Putamen (tissue), 1 donor: ENCODE measurements around the gene FBXO24.
"Not testable (repeated sequence)": the region's sequence is repeated elsewhere in the genome, so short reads cannot be mapped to it uniquely, and the experiment has no call there.

Source experiments
- DNase-seq: peaks from one replicate; pipeline ENCODE4 v3.0.0-alpha.2; 2016; ENCODE audit warnings: low spot score

Gene FBXO24, protein sequence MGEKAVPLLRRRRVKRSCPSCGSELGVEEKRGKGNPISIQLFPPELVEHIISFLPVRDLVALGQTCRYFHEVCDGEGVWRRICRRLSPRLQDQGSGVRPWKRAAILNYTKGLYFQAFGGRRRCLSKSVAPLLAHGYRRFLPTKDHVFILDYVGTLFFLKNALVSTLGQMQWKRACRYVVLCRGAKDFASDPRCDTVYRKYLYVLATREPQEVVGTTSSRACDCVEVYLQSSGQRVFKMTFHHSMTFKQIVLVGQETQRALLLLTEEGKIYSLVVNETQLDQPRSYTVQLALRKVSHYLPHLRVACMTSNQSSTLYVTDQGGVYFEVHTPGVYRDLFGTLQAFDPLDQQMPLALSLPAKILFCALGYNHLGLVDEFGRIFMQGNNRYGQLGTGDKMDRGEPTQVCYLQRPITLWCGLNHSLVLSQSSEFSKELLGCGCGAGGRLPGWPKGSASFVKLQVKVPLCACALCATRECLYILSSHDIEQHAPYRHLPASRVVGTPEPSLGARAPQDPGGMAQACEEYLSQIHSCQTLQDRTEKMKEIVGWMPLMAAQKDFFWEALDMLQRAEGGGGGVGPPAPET

DNA sequence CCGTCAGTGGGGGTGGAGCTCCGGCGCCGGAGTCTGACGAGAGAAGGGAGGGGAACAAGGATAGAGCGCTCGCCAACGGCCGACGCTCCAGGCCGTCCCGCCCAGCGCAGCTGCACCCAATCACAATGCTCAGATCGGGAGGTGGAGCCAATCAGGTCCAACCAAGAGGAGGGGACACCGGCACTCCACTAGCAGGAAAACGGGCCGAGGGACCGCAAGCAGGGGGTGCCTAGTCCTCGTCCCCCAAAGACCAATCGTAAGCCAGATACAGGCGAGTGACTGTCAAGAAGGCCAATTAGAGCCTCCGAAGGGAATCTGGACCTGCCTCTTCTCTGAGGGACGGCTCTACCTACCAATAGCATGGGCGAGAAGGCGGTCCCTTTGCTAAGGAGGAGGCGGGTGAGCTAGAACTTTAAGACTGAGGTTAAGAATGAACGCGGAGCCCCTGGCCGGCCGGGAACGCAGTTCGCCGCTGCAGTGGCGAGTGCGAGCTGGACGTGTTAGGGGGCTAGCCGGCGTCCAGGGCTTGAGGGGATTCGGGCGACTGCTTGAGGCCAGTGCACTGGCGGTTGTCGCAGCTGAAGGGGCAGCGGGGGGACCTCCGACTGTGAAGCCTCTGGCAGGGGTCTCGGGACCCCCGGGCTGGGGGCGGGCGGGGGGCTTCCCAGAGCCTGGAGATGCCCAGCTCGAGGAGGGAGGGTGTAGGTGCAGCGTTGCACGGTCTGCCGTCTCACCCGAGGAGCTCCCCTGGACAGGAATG is at the start of gene FBXO24:
FBXO24 (plus strand) TSS at position 63 of the 760 bp plus-strand sequence; CDS start at position 361, 298 bp downstream.
- peak; percentile 100 for DNase-seq

DNA sequence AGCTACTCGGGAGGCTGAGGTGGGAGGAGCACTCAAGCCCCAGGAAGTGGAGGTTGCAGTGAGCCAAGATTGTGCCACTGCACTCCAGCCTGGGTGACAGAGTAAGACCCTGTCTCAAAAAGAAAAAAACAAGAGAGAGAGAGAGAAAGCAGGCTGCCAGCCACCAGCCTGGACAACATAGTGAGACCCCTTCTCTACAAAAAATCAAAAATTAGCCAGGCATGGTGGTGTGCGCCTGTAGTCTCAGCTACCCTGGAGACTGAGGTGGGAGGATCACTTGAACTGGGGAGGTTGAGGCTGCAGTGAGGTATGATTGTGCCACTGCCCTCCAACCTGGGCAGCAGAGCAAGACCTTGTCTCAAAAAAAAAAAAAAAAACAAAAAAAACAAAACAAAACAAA is 49.4 kb upstream of the FBXO24 start:
- DNase-seq: not testable (repeated sequence)

DNA sequence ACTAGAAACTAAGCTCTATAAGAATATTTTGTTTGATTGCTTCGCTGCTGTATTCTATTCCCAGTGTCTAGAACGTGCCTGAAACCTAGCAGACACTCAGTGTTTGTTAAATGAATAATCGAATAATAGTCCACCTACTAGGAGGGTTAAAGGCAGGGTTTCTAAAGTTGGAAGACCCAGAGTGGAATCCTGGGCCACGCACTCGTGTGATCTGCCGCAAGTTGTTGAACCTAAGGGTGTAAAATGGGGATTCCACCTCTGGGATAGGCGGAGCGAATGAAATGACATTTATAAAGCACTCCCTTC is 47.8 kb upstream of the FBXO24 start:
- DNase-seq: no peak

DNA sequence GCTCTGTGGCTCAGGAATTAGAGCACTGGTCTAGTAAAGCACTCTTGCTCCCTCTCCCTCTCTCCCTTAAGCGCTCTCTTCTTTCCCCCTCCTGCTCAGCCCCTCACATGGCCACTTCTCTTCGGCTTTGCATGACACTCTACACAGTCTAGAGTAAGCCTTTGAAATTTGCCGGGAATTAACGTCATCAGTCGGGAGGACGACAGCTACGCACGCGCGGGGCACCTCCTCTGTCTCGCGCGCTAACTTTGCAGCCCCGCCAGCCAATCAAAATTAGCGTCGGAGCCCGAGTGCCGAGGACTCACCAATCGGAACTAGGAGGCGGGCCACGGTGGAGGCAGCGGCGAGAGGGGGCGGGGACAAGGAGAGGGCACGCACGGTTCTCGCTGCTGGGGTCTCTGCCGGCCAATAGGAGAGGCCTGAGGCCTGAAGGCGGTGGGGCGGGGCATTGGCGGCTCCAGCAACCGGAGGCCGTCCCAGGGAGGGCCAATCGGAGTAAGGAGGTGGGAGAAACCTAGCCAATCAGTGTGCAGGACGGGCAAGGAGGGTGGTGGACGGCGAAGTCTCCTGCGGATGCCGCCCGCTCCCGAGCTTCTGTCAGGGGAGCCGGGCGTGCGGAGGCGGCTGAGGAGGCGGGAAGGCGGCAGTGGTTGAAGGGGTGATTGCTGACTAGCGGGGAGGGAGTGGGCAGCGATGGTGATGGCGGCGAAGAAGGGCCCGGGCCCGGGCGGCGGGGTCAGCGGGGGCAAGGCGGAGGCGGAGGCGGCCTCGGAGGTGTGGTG is 47.3 kb upstream of the FBXO24 start, which contains the start of gene AGFG2:
AGFG2 (plus strand) TSS at position 550 of the 782 bp plus-strand sequence; CDS start at position 694, 144 bp downstream.
- DNase-seq: peak; percentile 100

DNA sequence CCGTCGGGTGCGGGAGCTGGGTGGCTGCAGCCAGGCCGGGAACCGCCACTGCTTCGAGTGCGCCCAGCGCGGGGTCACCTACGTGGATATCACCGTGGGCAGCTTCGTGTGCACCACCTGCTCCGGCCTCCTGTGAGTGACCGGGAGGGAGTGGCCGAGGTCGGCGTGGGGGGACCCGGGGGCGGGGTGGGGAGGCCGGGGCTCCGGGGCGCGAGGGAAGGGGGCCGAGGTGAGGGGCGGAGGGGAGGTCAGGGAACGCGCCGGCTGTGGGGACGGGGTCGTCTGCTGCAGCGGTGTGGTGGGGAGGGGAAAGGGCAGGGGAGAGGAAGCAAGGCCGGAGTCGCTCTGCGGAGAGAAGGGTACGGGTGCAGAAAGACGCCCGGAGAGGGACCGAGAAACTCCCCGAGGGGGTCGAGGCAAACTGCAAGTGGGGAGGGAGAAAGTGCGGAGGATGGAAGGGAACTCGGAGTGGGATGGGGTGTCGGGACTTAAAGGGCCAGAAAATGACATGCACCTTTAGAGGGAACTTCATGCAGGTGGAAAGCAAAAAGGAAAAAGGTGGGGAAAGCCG is 46.6 kb upstream of the FBXO24 start:
- DNase-seq: no peak

DNA sequence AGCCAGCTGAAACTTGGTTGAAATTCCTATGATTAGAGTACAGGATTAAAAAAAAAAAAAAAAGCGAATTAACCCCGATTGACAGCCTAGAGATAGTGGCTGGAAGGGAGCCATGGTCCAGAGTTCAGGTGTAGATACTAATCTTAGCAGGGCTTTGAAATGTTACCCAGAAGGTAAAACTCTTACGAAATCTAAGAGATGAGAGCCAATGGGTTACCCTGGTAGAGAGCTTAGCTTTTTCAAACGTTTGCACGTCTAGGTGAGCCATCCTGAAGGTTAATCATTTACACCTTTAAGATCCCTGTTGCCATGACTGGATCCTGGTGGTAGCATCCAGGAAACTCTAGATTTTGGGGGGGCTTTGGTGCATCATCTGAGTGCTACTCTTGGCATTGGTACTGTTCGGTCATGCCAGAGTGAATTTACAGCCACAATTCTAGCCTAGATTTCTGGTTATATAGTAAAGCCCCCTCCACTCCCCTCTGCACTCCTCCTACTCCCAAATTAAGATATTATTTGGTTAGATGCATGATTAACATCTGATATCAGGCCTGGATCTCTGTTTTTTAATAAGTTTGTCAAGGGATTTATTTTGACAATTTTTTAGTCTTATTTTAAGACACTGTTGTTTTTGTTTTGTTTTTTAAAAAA is 45.9 kb upstream of the FBXO24 start:
- DNase-seq: no peak

DNA sequence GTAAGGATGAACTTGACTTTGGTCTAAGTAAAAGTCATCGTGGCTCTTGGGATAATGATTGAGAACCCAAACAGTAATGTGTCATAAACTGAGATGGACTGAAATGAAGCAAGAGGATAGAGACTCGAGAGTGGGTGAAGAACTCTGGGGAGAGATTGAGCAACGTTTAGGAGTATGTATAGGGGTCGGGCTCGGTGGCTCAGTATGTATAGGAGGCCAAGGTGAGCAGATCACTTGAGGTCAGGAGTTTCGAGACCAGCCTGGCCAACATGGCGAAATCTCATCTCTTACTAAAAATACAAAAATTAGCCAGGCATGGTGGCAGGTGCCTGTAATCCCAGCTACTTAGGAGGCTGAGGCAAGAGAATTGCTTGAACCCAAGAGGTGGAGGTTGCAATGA is 44.8 kb upstream of the FBXO24 start:
- not testable (repeated sequence) for DNase-seq

DNA sequence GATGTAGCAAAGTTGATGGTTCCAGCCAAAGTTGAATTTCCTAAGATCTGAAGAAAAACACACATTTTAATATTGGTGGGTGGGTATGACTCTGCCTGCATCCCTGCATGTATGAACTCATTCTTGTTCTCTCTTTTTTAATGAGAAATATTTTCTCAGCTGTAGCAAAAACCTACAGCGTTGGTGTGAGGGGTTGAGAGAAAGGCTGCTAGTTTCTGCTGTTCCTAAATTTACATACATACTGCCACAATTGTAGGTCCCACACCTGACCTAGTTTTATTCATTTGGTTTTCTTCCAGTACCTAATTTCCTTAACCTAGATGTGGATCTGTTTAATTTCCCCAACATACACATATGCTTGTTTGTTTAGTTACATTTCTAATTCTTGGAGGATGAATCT is 42.5 kb upstream of the FBXO24 start:
- DNase-seq: peak; percentile 67

DNA sequence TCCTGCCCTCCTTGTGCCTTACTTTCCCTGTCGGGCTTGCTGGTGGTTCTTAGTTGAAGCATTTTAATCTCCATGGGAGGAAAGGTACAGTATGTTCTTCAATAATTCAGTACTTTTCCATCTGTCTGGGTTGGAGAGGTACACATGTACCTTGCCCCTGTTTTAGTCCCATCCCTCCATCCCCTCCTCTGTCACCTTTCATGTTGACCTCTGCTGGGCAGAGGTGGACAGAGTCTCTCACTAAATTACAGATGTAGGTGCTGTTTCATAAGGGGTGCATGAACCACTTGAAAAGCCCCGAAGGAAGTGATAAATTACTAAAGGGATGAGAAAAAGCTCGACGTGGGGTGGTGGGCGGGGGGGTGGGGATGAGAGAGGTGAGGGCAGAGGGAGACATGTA is 41.7 kb upstream of the FBXO24 start:
- no peak for DNase-seq

DNA sequence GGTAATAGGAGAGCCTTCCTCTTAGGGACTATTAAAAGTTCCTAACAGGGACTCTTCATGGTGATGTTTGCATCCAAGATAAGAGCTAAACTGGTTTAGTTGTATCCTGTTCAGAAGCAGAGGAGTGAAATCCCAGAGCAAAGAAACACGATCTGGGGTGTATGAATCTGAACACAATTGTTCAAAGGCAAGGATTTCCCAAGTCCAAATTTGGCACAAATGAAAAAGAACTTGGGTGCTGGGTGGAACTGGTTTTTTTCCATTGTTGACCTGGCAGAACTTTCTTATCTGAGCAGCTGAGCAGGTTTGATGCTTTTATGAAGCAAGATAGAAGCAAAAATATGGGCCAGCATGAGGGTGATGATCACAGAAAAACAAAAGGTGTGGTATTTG is 41.2 kb upstream of the FBXO24 start:
- DNase-seq: no peak

DNA sequence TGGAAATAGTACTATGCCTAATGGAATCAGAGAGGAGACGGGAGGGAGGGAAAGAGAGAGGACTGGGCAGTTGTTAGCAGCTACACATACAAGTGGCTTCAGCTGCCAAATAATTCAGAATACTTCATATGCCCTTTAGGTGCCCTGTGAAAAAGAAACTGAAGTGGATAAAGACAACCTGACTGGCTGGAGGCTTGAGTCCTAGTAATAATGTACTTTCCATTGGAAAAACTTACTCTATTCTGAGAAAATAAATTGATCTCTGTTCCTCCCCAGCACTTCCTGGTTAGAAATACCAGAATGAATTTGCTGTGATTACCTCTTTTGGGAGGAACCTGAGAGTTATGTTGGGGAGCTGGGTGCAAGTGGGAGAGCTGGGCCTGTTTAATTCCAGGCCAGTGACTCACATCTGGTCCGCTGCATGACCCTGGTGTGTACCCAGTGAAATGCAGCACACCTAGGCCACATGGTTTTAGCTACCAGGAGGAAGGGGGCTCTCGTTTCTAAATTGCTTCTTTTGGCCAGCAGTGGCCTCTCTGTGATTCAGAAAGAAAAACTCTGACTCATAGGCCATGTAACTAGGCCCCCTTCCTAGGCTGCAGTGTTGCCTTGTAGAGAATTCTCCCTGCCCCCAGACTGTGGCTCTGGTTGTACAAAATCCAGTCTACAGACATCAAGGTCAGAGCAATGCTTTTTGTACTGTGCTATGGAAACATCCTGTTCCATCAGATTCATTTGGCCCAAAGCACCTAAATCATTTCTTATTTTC is 40.6 kb upstream of the FBXO24 start:
- DNase-seq: no peak

DNA sequence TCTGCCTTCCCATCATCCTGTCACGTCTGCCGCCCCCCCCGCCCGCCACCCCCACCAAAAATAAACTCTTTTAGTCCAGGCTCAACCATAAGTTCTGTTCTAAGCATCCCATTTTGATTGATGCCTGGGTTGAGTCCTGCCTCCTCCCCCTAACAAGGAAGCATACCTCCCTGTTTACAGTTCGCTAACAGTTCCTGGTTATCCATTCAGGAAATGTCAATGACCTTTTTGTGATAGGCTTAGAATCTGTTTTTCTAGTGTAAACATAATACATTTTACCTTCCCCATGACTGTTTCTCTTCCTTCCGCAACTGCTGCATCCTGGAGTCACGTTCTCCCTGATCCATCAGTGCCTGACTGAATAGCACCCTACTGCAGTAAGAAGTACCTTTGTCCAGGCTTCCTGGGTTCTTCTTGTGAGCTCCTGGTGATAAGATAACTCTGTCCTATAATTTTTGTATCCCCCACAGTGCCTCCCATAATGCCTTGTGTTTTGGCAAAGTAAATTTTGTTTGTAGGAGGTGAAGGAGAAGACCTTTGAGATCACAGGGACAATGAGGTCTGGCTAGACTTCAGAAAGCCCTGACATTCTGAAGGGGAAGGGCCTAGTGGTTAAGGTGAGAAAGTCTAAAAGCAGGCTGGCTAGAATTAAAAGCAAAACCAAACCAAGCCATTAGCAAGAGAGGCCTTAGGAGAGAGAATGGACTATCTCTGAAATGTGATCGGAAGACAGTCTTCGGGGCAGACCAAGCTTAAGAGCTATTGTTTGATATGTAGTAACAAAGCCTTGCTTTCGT is 39.8 kb upstream of the FBXO24 start:
- no peak for DNase-seq

DNA sequence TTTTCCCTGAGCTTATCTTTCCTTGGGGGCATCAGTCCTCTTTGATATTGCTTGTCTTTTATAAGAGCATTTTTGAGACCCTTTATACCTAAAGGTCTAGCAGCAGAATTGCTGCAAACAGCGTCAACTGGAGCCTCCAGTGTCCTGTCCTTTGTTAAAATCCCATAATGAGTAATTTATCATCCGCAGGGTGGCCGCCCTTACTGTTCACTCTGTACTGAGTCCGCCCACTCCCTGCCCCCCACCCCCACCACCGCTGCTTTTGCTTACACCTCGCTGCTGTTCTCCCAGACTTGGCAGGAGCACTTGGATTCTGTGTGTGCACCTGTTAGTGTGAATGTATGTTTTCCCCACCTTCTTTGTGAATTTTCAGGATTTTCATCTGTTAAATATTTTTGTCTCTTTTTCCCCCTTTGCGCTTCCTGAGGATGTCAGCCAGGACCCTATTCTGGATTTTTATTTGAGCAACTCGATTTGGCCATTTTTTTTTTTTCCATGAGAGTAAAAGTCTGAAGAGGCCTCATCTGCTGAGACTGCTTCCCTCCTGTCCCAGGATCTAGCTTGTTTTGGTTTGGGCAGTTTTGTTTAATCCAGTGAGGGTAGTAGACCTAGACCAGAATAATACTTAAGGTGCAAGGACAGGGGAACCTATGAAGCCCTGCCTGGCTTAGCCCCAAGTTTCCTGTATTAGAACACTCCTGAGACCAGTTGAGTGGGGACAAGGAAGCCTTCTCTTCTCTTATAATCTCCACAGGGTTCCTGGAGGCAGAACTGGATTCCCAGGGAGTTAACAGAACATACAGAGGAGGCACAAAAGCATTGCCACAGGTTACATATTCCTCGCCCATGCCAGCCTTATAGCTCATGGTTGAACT is 39.0 kb upstream of the FBXO24 start:
- DNase-seq: no peak

DNA sequence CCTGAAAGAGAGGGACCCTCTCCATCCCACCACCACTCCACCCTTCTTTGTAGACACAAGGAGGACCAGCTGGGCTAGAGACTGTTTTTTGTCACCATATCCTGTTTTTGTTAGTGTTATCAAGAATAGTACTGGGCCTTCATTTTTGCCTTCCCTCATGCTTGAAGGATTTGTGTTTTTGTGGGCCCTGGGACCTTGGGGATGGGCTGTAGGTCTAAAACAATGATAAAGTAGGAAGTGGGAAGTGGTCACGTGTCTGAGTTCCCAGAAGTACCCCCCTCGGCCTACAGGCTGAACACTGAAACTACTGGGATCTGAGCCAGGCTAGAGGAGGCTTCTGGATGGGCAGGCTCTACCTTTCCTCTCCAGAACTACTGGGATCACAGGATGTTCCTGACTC is 38.3 kb upstream of the FBXO24 start:
- no peak for DNase-seq

DNA sequence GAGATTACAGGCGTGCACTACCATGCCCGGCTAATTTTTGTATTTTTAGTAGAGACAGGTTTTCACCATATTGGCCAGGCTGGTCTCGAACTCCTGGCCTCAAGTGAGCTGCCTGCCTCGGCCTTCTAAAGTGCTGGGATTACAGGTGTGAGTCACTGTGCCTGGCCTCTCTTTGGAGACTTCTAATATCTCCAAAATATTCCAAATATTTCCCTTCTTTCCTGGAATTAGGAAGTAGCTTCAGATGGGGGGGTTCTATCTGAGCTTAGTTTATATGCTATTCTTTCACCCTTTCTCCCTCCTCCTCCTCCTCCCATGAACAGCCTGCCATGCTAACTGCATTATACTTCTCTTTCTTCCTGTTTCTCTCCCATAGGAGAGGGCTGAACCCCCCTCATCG is 37.7 kb upstream of the FBXO24 start:
- DNase-seq: not testable (repeated sequence)

DNA sequence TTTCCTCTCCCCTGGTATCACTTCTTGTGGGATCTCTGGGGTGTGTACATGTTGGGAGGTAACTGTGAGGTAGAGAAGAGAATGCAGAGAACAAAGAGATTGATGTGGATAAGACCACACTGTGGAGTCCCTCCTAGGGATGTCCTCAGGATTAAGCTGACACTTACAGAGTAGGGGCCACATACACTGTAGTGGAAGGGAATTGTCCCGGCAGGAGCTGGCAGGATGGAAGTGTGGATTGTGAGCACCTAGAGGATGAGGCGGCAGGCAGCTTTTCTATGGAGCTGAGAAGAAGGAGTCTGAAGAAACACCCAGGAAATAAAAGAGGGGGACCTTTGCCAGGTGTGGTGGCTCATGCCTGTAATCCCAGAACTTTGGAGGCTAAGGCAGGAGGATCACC is 33.6 kb upstream of the FBXO24 start:
- no peak for DNase-seq

DNA sequence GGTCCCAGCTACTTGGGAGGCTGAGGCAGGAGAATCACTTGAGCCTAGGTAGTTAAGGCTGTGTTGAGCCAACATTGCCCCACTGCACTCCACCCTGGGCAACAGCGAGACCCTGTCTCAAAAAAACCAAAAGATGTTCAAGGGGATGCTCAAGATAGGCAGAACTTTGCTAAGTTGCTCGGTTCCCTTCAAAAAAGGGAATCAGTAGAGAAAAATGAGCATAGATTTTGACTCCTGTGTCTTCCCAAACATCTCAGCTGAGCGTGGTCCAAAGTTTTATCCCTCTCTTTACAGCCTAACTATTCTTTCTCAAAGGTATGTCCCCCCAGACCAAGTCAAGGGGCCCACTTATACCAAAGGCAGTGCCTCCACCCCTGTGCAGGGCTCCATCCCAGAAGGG is 33.1 kb upstream of the FBXO24 start:
- no peak for DNase-seq

DNA sequence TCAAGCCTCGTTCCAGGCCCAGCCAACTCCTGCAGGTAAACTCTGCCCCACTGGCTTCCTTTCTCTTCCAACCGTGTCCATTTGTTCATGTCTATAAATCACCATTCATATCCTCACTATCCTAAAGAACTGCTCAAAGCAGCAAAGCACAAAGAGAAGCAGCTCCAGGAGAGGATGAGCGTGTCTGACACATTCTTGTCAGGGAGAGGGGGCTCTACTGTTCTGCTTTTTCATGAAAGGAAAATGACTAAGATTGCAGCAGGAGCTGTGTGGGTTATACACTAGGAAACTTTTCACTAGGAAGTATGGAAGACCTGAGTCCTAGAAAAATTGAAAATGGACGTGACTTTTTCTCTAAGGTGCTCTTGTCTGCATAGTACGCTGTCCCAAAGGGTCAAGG is 30.4 kb upstream of the FBXO24 start:
- no peak for DNase-seq

DNA sequence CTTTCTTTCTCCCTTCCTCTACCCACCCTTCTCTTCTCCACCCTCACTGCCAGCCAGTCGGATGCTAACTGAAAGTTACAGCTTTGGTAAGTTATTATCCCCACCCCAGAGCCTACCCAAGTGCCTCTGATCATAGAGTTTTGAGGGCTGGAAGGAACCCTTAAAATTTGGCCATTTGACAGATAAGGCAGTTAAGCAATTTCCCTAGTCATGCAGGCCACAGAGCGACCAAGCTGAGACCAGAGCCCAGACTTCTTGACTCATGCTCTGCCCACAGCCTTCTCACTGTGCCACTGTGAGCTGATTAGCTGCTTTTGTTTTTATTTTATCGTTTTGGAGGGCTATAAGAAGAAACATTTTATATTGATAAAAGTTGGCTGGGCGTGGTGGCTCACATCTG is 29.6 kb upstream of the FBXO24 start:
- no peak for DNase-seq
